Heart right ventricle (tissue), 16 donors: ENCODE measurements around the gene NPY5R. TPM values are rescaled to one million over a fixed set of nuclear protein-coding genes. Genes with fewer than 3 reads are reported as not detected.

ENCODE experiments used
- ATAC-seq, 8 donors: fragments of 200-7000 bp; cut with Tn5 transposase; one replicate each; pipeline ENCODE4 v1.9.1; 2020; ENCODE audit warnings: mild to moderate bottlenecking in 8 of 8, moderate library complexity in 8 of 8, moderate number of reproducible peaks in 1 of 8
- DNase-seq, 2 donors: peaks; one replicate each; pipeline ENCODE4 v3.0.0-alpha.2; 2020
- H3K27ac ChIP-seq, 10 donors: fragments of 200-600 bp; sonication (generic) in 2 of 10; one replicate each; pipeline versions ENCODE4 v1.5.0 to v1.8.0; 2020 to 2022; ENCODE audit warnings: mild to moderate bottlenecking in 3 of 10
- H3K27me3 ChIP-seq, 7 donors: fragments of 200-600 bp; one replicate each; pipeline ENCODE4 v1.8.0; 2021 to 2022; ENCODE audit warnings: mild to moderate bottlenecking in 2 of 7
- H3K36me3 ChIP-seq, 9 donors: fragments of 200-600 bp; sonication (generic) in 1 of 9; one replicate each; pipeline versions ENCODE4 v1.5.0 to v1.8.0; 2020 to 2022; ENCODE audit warnings: mild to moderate bottlenecking in 2 of 9
- H3K4me1 ChIP-seq, 9 donors: fragments of 200-600 bp; sonication (generic) in 1 of 9; one replicate each; pipeline versions ENCODE4 v1.5.0 to v1.8.0; 2020 to 2022; ENCODE audit warnings: mild to moderate bottlenecking in 4 of 9
- H3K4me3 ChIP-seq, 10 donors: fragments of 200-600 bp; sonication (generic) in 2 of 10; one replicate each; pipeline versions ENCODE4 v1.5.0 to v1.8.0; 2020 to 2022; ENCODE audit warnings: mild to moderate bottlenecking in 7 of 10, moderate library complexity in 2 of 10
- H3K9me3 ChIP-seq, 11 donors: fragments of 200-600 bp in 10 of 11; sonication (generic) in 2 of 11; one replicate each; pipeline versions ENCODE4 v1.5.0 to v1.8.0; 2013 to 2022; ENCODE audit warnings: mild to moderate bottlenecking in 2 of 11, control low read depth in 1 of 11, moderate library complexity in 1 of 11
- WGBS, 2 donors: extraction: QIAGEN DNeasy Blood & Tissue Kit; methylation state at CpG; one replicate each; pipeline ENCODE4 v1.1.7; 2013; ENCODE audit warnings: inconsistent platforms in 1 of 2; 5-methylcytosine and 5-hydroxymethylcytosine counted together
- intact Hi-C, 10 donors: fragments of 100-400 bp; cut with DNase I; formaldehyde crosslinking; loops; one replicate each; pipeline versions ENCODE4 v1.11.1 to v1.14.2; 2022
- polyA plus RNA-seq, 2 donors: library from polyadenylated mRNA; stranded (reverse); fragments of 200-250 nt; gene quantifications; one replicate each; pipeline ENCODE4 v1.2.3, GENCODE V29; 2013
- total RNA-seq, 10 donors: library from RNA; stranded (reverse); fragmentation: NEBNext Ultra II Directional in 3 of 10; extraction: Animal tissue kit (Norgen Biotek cat#: 25700) in 3 of 10; gene quantifications; one replicate each; pipeline versions ENCODE4 v1.2.1 to v1.2.4, GENCODE V29; 2021 to 2023
- TF ChIP-seq, protein P1 (sequence below), 9 donors: fragments of 200-600 bp; sonication (generic) in 2 of 9; IDR thresholded peaks; one replicate each; pipeline versions ENCODE4 v1.5.0 to v1.8.0; 2021 to 2022; ENCODE audit warnings: antibody characterized with exemption in 9 of 9, mild to moderate bottlenecking in 5 of 9, moderate library complexity in 1 of 9
- donor health status: Arrhythmogenic right ventricular cardiomyopathy.
- donor health status: ischemic (EF 13 %, LVEDD 7.1; RV severe dilation, severe dysfunction).
- donor health status: healthy with polysubstance abuse.
- donor health status: DM: no; HTN: yes; CAD: no.
- donor health status: DM: no; HTN: no; CAD: no.
- donor health status: ischemic (EF 25% LVEDD 6.9; RV normal size, moderate dysfunction).
- donor health status: ischemic (EF 25% LVEDD 5.7; RV mildly dilated, moderate dysfunction).
- donor health status: healthy.
- donor health status: DM: yes; HTN: yes; CAD: no.
- donor health status: Ischemic cardiomyopathy.
- donor health status: ischemic (EF 35%, LVEDD 5.7; RV mildly dilated, moderate dysfunction).
- donor health status: nonischemic (EF 11% LVEDD 7.7; RV severe dilation, severe dysfunction).
- donor health status: DM: yes; HTN: yes; CAD: no.
- donor health status: PGD.
- donor health status: ischemic (EF 29% LVEDD 5.4; RV normal size, mild dysfunction).
- donor health status: nonischemic (EF 23%, LVEDD 6.1; RV moderate dilation, normal function).

The NPY5R gene
- total and polyA plus RNA-seq, 12 donors: 0.07 to 0.23 (median 0.16) TPM; not detected in 6

DNA sequence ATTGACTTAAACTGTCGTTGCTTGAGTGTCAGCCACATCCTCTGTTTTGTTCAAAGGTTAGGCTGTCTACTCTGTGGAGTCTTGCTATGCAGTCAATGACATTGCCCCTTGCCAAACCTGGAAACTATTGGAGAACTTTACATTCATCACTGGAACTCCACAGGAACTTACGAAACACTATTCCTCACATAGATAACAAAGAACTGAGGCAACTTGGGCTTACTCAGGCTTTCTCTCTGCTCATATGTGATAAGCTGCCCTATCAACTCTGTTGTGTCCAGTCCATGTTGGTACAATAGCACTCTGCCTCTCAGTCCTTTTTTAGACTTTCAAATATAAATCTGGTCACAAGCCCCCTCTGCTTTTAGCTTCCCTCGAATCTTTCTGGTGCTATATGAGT lies 9.4 kb downstream of the NPY5R start:
- H3K9me3 ChIP-seq: no peaks in the 10 kb centered on the region
- 56 to 67% methylated on average over 3 of the region's 3 CpGs for WGBS, 2 donors
- H3K27me3 ChIP-seq: peaks cover 0 to 12% (median 4%) of the 10 kb centered on the region in 7 donors
- H3K36me3 ChIP-seq: no peaks in the 10 kb centered on the region
- no peaks in the 10 kb centered on the region for H3K4me1 ChIP-seq
- intact Hi-C loops: no loop called here
- no peak overlapping the region for H3K4me3 ChIP-seq
- TF ChIP-seq, protein P1, sequence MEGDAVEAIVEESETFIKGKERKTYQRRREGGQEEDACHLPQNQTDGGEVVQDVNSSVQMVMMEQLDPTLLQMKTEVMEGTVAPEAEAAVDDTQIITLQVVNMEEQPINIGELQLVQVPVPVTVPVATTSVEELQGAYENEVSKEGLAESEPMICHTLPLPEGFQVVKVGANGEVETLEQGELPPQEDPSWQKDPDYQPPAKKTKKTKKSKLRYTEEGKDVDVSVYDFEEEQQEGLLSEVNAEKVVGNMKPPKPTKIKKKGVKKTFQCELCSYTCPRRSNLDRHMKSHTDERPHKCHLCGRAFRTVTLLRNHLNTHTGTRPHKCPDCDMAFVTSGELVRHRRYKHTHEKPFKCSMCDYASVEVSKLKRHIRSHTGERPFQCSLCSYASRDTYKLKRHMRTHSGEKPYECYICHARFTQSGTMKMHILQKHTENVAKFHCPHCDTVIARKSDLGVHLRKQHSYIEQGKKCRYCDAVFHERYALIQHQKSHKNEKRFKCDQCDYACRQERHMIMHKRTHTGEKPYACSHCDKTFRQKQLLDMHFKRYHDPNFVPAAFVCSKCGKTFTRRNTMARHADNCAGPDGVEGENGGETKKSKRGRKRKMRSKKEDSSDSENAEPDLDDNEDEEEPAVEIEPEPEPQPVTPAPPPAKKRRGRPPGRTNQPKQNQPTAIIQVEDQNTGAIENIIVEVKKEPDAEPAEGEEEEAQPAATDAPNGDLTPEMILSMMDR (IDR thresholded peaks at IDR 0.05): no peak
- H3K27ac ChIP-seq: no peak overlapping the region
- ATAC-seq (no peak), DNase-seq (no peak)

DNA sequence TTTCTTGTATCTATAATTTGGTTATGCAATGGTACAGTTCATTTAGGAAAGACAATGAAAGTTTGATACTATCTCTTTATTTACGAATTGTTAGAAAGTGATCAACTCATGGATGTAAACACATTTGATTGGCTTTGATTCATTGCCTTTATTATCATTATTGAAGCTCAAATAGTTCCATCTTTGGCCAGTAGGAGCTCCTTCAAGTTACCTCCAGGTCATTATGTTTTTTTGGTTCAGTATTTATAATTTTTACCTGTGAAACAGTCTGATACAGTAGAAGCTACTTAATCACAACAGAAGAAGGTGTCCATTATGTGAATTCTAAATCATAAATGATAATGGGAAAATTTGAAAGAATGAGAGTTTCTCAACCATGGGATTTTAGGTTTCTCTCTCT lies 12.4 kb downstream of the NPY5R start:
- Histone ChIP-seq H3K27me3 (no peaks in the 10 kb centered on the region), H3K27ac (no peak overlapping the region), H3K9me3 (no peaks in the 10 kb centered on the region), H3K36me3 (no peaks in the 10 kb centered on the region), H3K4me1 (no peaks in the 10 kb centered on the region), H3K4me3 (no peak overlapping the region)
- intact Hi-C loops: no loop called here
- DNase-seq (no peak), ATAC-seq (no peak)
- TF ChIP-seq, protein P1 (IDR thresholded peaks at IDR 0.05): no peak
- 83 to 92% methylated on average over 1 of the region's 1 CpG for WGBS, 2 donors

DNA sequence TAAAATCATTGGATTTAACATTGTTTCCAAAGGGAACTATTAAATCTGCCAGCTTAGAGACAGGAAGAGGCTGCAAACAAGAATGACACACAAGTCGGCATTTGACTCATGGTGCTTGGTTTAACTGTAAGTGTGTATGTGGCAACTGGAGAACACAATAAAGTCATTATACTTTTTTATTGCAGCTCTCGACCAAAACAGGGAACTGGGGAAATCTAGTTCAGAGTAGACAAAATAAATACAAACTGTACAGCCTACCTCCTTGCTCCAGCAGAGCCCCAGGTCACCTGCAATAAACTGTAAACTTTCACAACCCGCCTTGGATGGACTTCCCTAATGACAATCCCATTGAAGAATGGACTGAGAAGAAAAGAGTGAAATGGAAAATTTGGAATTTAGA lies 24.0 kb downstream of the NPY5R start:
- TF ChIP-seq, protein P1 (IDR thresholded peaks at IDR 0.05): no peak
- intact Hi-C loops: no loop called here
- H3K9me3 ChIP-seq: peaks cover 0 to 3% (median 0%) of the 10 kb centered on the region in 11 donors
- H3K36me3 ChIP-seq: no peaks in the 10 kb centered on the region
- DNase-seq (no peak), ATAC-seq (no peak)
- H3K27me3 ChIP-seq: peaks cover 0 to 3% (median 0%) of the 10 kb centered on the region in 7 donors
- no peak overlapping the region for H3K4me3 ChIP-seq
- H3K27ac ChIP-seq: no peak overlapping the region
- WGBS, 2 donors: 47 to 78% methylated on average over 3 of the region's 3 CpGs
- no peaks in the 10 kb centered on the region for H3K4me1 ChIP-seq

DNA sequence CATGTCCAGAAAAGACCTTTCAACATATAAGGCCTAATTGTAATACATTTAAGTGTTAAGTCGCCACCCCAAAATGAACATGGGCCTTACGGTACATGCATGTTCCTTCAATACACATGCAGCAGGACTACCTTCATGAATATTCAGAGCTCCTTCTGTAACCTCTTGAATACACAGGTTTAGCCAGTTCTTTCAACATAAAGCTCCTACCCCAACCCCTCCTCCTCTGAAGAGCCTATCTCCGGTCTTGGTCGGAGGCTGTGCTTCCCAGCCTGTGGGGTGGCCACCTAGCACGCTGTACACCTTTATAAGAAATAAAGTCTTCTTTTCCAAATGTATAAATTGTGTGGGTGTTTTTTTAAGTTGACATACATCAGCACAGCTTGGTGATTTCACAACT lies 28.3 kb downstream of the NPY5R start:
- Histone ChIP-seq H3K27me3 (no peaks in the 10 kb centered on the region), H3K4me3 (no peak overlapping the region), H3K27ac (no peak overlapping the region), H3K36me3 (no peaks in the 10 kb centered on the region), H3K9me3 (peaks cover 0 to 3% (median 0%) of the 10 kb centered on the region in 11 donors), H3K4me1 (no peaks in the 10 kb centered on the region)
- intact Hi-C loops: loop anchor here in 1 of 10 donors (5.0 kb wide), 1 partner anchor 405 kb away; no protein-coding TSS in a partner anchor
- no peak for DNase-seq
- ATAC-seq: no peak
- 91 to 95% methylated on average over 5 of the region's 5 CpGs for WGBS, 2 donors
- TF ChIP-seq, protein P1 (IDR thresholded peaks at IDR 0.05): no peak
